HG02623 (cell line): ENCODE measurements around the gene DDIT4L.
"Not testable (repeated sequence)": the region's sequence is repeated elsewhere in the genome, so short reads cannot be mapped to it uniquely, and the experiment has no call there.

Experiments used
- ATAC-seq: cut with Tn5 transposase; IDR thresholded peaks from one replicate; pipeline ENCODE4 v1.9.1; 2021; ENCODE audit warnings: moderate library complexity; ENCODE audit not compliant: unreplicated experiment

DDIT4L gene

DNA sequence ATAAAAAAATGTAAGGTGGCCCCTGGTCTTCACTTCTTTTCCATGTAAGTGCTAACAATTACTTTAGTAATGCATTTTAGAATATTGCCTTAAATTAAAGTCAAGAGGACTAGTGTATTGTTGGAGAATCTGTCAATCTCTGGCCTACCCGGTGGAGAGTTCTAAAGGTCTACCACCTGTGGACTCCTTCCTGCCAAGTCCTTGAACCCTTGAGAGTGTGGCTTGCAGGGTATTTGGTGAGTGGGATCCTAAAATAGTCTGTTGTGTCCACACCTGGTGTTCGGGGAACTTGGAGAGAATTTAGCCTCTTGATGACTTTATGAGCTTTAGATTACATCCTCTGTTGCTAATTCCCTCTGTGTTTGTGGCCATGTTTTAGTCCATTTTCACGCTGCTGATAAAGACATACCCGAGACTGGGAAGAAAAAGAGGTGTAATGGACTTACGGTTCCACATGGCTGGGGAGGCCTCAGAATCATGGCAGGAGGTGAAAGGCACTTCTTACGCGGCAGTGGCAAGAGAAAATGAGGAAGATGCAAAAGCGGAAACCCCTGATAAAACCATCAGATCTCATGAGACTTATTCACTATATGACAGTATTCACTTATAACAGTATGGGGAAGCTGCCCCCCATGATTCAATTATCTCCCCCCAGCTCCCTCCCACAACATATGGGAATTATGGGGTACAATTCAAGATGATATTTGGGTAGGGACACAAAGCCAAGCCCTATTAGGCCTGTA, 23.8 kb downstream of the DDIT4L start:
- no peak for ATAC-seq

DNA sequence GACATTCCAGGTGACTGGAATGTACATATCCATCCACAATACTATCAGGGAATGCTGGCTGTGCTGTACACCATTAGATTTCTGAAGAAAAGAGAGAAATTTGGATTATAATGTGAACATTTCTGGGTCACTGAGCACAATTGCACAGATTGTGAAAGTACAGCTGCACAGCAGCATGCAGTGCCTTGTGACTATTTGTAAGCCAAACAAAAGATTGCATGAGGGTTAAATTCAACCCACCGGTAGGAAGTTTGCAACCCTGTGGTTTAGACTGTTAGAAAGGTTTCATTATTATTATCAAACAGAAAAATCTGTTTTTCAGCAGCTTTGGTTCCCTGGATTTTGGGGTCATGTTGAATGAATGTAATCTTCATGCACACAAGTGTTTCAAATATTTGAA, 24.5 kb downstream of the DDIT4L start:
- ATAC-seq = no peak

DNA sequence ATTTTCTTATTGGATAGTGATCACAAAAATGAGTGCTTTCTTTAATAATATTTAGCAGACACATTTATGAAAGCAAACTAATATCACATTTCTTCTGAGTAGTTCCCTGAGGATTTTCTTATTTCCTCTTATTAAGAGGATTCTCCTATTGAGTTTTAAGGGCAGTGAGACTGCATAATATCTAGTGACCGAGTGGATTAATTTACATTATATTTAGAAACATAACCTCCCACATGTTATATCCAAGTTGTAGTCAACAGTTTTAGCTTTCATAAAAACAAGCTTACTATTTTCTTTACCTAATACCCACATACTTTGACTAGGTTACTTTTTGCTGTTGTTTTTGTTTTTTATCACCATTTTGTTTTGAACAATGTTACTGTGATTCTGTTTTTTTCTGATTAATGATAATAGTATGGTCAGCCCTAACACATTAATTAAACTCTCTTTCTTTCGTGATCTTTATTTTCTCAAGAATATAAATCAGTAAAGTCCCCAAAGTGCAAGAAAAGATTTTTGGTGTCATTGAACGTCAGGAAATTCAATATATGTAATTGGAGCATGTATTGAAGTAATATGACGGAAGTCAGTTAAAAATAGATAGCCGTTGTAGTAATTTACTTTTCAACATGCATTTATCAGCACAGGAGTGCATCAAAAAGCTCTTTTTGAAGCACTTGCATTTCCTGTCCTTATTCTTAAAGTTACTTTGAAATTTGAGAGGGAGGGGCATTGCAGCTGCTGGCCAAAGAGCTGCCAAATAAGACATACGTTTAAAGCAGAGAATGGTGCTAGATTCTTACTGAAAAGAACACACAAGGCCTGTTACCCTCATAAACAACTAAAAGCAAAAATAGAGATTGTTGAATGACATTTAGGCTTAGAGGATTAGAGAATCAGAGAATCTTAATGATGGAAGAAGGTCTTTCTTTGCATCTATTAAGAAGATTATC, 25.2 kb downstream of the DDIT4L start:
- no peak for ATAC-seq

DNA sequence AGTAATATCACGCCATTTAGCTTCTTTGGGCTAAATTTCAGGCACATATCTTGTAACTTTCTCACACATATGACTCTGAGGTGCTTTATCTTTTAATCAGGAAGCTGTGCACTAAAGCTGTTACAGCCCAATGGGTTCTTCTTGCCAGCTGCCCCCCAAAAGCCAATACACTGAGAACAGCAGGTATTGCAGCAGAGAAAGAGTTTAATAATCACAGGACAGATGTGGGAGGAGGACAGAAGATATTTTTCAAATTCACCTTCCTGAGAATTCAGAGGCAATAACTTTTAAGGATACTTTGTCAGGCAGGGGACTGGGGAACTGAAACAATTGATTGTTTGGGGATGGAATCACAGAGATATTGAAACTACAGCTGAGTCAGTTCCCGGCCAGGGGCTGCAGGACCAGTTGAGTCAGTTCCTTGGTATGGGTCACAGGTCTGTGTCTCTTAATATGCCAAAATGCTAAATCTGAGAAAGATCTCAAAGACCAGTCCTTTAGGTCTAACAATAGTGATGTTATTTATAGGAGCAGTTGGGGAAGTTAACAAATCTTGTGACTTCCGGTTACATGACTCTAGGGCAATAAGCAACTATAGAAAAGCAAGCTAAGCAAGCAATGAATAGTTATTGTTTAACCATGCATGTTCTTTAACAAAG, 28.1 kb downstream of the DDIT4L start:
- peak; percentile 75 for ATAC-seq

DNA sequence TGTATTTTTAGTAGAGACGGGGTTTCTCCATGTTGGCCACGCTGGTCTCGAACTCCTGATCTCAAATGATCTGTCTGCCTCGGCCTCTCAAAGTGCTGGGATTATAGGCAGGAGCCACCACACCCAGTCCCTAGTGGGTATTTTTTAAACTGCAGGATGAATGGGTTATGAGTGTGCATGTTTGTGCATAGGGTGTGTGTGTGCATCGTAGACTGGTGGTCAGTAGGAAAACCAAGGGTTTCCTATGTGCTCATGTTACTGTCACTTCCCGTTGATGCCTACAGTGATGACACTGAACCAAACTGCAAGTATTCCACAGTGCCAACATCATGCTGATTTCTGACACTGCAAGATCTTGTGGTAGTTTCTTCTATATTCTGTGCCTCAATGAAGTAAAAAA, 41.1 kb downstream of the DDIT4L start:
- no peak for ATAC-seq

DNA sequence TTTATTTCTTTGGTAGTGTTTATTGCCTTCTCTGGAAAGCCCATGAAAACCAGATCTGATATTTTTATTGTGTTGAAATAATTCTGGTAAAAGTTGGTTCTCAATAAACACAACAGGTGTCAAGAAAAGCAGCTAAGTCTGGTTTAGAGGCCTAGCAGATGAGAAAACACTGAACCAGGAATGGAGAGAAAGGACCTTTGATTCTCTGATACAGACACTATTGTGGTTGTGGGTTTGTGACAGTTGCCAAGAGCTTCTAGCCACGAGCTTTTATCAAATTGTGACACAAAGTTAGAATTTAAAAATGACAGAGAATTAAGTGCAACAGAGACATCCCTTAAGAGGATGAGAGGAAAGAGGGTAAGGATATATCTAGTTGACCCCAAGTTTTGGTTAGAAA, 42.6 kb downstream of the DDIT4L start:
- ATAC-seq = no peak

DNA sequence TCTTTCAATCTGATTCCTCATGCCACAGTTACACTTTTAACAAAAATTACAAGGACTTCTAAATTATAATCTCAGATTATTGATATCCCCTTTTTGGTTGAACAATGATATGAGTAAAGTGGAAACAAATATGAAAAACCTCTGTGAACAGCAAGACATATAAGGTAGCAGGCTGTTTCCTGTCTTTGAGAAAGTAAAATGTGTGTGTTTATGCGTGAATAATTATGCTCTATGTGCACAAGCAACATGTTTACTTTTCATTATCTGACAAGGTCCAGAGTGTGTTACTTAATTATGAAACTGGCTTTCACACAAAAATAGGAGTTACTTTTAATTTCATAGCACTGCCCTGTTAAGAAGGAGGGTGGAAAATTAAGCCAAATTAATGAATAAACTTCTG, 43.1 kb downstream of the DDIT4L start:
- no peak for ATAC-seq

DNA sequence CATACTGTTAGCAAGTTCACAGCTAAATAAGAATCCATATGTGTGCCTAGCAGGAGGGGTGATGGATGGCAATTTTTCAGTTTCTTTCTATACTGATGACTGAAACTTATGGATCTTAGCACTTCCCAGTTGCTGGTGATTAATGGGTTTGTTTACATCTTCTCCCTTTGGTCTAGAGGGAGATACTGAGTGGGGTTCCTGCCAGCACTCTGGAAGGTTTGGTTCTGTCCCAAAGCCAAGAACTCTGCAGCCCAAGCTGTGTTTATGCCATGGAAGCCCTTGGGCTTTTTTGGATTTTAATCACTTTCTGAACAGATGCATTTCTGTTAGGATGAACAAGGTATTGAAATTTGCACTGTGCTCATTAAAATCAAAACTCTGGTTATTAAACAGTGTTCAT, 43.5 kb downstream of the DDIT4L start:
- no peak for ATAC-seq

DNA sequence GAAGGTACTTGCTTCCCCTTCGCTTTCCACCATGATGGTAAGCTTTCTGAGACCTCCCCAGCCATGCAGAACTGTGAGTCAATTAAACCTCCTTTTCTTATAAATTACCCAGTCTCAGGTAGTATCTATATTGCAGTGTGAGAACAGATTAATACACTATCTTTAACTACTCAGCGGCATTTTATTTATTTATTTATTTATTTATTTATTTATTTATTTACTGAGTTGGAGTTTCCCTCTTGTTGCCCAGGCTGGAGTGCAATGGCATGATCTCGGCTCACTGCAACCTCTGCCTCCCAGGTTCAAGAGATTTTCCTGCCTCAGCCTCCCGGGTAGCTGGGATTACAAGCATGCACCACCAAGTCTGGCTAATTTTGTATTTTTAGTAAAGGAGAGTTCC, 52.9 kb downstream of the DDIT4L start:
- ATAC-seq = not testable (repeated sequence)
